HUES48 (cell line): ENCODE data around the gene ZNF69.
"Not testable (repeated sequence)": the region's sequence is repeated elsewhere in the genome, so short reads cannot be mapped to it uniquely, and the experiment has no call there.

ENCODE experiments used
- H3K27ac ChIP-seq: one replicate; pipeline ENCODE4 v1.7.0; 2013; ENCODE audit warnings: low read depth, low read length, inconsistent platforms
- H3K27me3 ChIP-seq: 2 replicates; pipeline ENCODE4 v1.6.1; 2013; ENCODE audit warnings: mild to moderate bottlenecking, low read length; ENCODE audit not compliant: control insufficient read depth, insufficient read depth
- H3K36me3 ChIP-seq: 2 replicates; pipeline ENCODE4 v1.6.1; 2013; ENCODE audit warnings: low read length; ENCODE audit not compliant: control insufficient read depth, insufficient read depth
- H3K4me1 ChIP-seq: 2 replicates; pipeline ENCODE4 v1.6.1; 2013; ENCODE audit warnings: mild to moderate bottlenecking, low read length; ENCODE audit not compliant: control insufficient read depth, insufficient read depth
- H3K4me3 ChIP-seq: 2 replicates; pipeline ENCODE4 v1.5.1; 2013; ENCODE audit warnings: mild to moderate bottlenecking, low read depth, low read length
- H3K9ac ChIP-seq: 2 replicates; pipeline ENCODE4 v1.6.1; 2013; ENCODE audit warnings: mild to moderate bottlenecking, low read depth, low read length, moderate library complexity
- H3K9me3 ChIP-seq: 2 replicates; pipeline ENCODE4 v1.6.1; 2013; ENCODE audit warnings: low read length; ENCODE audit not compliant: control insufficient read depth, insufficient read depth

The ZNF69 gene

DNA sequence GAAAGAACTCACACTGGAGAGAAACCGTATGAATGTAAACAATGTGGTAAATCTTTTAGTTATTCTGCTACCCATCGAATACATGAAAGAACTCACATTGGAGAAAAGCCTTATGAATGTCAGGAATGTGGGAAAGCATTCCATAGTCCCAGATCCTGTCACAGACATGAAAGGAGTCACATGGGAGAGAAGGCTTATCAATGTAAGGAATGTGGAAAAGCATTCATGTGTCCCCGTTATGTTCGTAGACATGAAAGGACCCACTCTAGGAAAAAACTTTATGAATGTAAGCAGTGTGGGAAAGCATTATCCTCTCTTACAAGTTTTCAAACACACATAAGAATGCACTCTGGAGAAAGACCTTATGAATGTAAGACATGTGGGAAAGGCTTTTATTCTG is 19.8 kb upstream of the ZNF69 start:
- not testable (repeated sequence) for H3K36me3 ChIP-seq, H3K27me3 ChIP-seq, H3K4me3 ChIP-seq, H3K27ac ChIP-seq, H3K4me1 ChIP-seq, H3K9ac ChIP-seq
- peaks cover 81% of the 10 kb centered on the region for H3K9me3 ChIP-seq

DNA sequence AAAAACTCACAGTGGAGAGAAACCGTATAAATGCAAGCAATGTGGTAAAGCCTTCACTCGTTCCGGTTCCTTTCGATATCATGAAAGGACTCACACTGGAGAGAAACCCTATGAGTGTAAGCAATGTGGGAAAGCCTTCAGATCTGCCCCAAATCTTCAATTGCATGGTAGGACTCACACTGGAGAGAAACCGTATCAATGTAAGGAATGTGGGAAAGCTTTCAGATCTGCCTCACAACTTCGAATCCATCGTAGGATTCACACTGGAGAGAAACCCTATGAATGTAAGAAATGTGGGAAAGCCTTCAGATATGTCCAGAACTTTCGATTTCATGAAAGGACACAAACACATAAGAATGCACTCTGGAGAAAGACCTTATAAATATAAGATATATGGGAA is 19.4 kb upstream of the ZNF69 start:
- Histone ChIP-seq H3K9ac (no peak overlapping the region), H3K4me1 (no peaks in the 10 kb centered on the region), H3K4me3 (no peak overlapping the region), H3K9me3 (peaks cover 81% of the 10 kb centered on the region), H3K27me3 (no peaks in the 10 kb centered on the region), H3K36me3 (no peaks in the 10 kb centered on the region), H3K27ac (no peak overlapping the region)

DNA sequence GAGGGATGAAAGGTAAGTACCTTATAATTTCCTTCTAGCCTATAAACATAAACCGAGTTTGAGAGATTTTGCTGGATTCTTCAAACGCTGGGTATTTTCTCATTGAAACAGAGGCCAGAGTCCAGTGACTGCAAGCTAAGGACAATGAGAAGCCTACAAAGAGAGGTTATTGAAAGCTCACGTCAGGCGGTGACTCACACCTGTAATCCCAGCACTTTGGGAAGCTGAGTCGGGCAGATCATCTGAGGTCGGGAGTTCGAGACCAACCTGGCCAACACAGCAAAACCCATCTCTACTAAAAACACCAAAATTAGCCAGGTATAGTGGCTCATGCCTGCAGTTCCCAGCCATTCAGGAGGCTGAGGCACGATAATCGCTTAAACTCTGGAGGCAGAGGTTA is 15.0 kb upstream of the ZNF69 start:
- no peaks in the 10 kb centered on the region for H3K36me3 ChIP-seq
- no peak overlapping the region for H3K9ac ChIP-seq
- peaks cover 72% of the 10 kb centered on the region for H3K9me3 ChIP-seq
- H3K4me1 ChIP-seq = no peaks in the 10 kb centered on the region
- H3K27ac ChIP-seq = no peak overlapping the region
- H3K27me3 ChIP-seq = no peaks in the 10 kb centered on the region
- H3K4me3 ChIP-seq = no peak overlapping the region

DNA sequence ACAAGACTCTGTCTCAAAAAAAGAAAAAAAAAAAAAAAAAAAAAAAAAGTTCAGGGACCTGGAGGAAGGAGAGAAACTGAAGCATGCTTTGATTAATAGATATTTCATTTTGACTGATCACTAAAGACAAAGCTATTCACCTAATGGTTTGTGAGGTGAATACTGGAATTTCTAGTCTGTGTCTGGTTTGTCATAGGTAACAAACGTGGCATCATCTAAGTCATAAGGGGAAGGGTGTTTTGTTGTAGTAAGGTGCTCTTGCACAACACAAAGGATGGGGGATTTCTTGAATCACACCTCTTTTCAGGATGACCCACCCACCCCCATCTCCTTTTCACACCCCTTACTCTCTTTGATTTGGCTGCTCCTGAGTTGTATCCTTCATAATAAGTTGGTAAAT is 13.8 kb upstream of the ZNF69 start:
- Histone ChIP-seq H3K4me1 (no peaks in the 10 kb centered on the region), H3K27me3 (no peaks in the 10 kb centered on the region)

GRCh38 chr19:11879687-11880266 is 7.8 kb upstream of the ZNF69 start:
- not testable (repeated sequence) for H3K27me3 ChIP-seq, H3K9ac ChIP-seq, H3K4me1 ChIP-seq, H3K4me3 ChIP-seq, H3K27ac ChIP-seq, H3K36me3 ChIP-seq
- H3K9me3 ChIP-seq = peaks cover 38% of the 10 kb centered on the region

More for the DNA sequence above, 13.8 kb upstream of the ZNF69 start:
- H3K9me3 ChIP-seq = peaks cover 70% of the 10 kb centered on the region
- no peaks in the 10 kb centered on the region for H3K36me3 ChIP-seq
- H3K4me3 ChIP-seq = no peak overlapping the region
- H3K9ac ChIP-seq = no peak overlapping the region
- H3K27ac ChIP-seq = no peak overlapping the region

- Histone ChIP-seq H3K9ac (no peak overlapping the region), H3K4me3 (no peak overlapping the region), H3K36me3 (no peaks in the 10 kb centered on the region), H3K27ac (no peak overlapping the region), H3K9me3 (peaks cover 30% of the 10 kb centered on the region), H3K4me1 (no peaks in the 10 kb centered on the region), H3K27me3 (no peaks in the 10 kb centered on the region)
These were observed 7.0 kb upstream of the ZNF69 start for GRCh38 chr19:11880598-11880997.

DNA sequence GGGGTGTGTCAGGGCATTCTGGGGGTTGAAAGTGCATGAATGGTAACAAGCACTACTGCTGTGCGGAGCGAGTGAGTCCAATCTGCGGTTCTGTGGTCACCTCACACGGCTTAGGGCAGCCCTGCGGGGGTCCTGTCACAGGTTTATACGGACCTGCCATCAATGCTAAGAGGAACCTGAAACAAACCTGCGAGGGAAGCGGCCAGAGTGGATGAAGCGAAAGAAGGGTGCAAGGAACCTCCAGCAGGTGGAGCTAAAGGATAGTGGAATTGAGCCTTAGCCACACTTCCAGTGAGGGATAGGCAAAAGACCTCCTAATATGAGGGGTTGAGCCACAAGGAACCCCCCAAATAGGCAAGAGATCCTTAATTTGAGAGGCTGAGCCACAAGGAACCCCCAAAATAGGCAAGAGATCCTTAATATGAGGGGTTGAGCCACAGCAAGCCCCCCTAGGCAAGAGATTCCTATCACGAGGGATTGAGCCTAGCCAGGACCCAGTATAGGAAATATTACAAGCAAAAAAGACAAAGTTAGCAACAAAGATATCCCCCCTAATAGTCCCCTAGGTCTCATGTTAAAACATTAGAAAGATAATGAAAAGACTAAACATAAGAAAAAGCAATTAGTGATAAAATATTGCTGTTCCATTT is 6.3 kb upstream of the ZNF69 start:
- H3K4me3 ChIP-seq = no peak overlapping the region
- H3K9ac ChIP-seq = no peak overlapping the region
- no peak overlapping the region for H3K27ac ChIP-seq
- H3K9me3 ChIP-seq = peaks cover 24% of the 10 kb centered on the region
- H3K4me1 ChIP-seq = no peaks in the 10 kb centered on the region
- H3K36me3 ChIP-seq = no peaks in the 10 kb centered on the region
- no peaks in the 10 kb centered on the region for H3K27me3 ChIP-seq

GRCh38 chr19:11882606-11883005 is 5.0 kb upstream of the ZNF69 start:
- no peaks in the 10 kb centered on the region for H3K36me3 ChIP-seq
- peaks cover 5% of the 10 kb centered on the region for H3K4me1 ChIP-seq
- H3K27ac ChIP-seq = no peak overlapping the region
- H3K4me3 ChIP-seq = no peak overlapping the region
- no peak overlapping the region for H3K9ac ChIP-seq
- peaks cover 15% of the 10 kb centered on the region for H3K9me3 ChIP-seq
- H3K27me3 ChIP-seq = no peaks in the 10 kb centered on the region

GRCh38 chr19:11887234-11887610 is 360 bp upstream of the ZNF69 start:
- H3K4me3 ChIP-seq = peak overlapping the region; percentile 69
- H3K9me3 ChIP-seq = peaks cover 2% of the 10 kb centered on the region; the same call in 1 of the 2 replicates
- peak overlapping the region; percentile 94 for H3K27ac ChIP-seq
- H3K27me3 ChIP-seq = no peaks in the 10 kb centered on the region
- H3K4me1 ChIP-seq = peaks cover 5% of the 10 kb centered on the region
- H3K36me3 ChIP-seq = no peaks in the 10 kb centered on the region
- H3K9ac ChIP-seq = no peak overlapping the region

GRCh38 chr19:11889901-11890300 is 2.3 kb downstream of the ZNF69 start:
- not testable (repeated sequence) for H3K4me3 ChIP-seq, H3K4me1 ChIP-seq, H3K27me3 ChIP-seq, H3K9ac ChIP-seq
- Histone ChIP-seq H3K27ac (peak overlapping the region; percentile 72), H3K9me3 (peaks cover 24% of the 10 kb centered on the region), H3K36me3 (peaks cover 10% of the 10 kb centered on the region)

DNA sequence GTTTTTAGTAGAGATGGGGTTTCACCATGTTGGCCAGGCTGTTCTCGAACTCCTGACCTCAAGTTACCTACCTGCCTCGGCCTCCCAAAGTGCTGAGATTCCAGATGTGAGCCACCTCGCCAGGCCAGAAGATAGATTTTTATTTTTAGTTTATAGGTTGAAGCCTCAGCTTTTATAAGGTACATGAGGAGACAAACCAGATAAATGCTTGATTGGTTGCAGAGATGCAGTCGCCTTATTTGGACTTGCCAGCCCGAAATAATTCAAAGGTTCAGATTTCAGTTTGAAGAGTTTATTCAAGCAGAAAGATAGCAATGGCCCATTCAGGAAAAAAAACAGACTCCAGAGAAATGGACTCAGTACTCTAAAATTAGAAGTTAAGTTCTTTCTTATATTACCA is 3.1 kb downstream of the ZNF69 start:
- H3K4me3 ChIP-seq = no peak overlapping the region

More for the DNA sequence above, 3.1 kb downstream of the ZNF69 start:
- no peaks in the 10 kb centered on the region for H3K27me3 ChIP-seq
- peaks cover 5% of the 10 kb centered on the region for H3K4me1 ChIP-seq
- peaks cover 15% of the 10 kb centered on the region for H3K36me3 ChIP-seq
- peaks cover 31% of the 10 kb centered on the region for H3K9me3 ChIP-seq
- H3K27ac ChIP-seq = peak overlapping the region; percentile 72
- H3K9ac ChIP-seq = no peak overlapping the region
